GM12878 (cell line): ENCODE data around the gene CHRM4. TPM values are rescaled to one million over a fixed set of nuclear protein-coding genes. Genes with fewer than 3 reads are reported as not detected.

Source experiments
- ATAC-seq: fragments of 200-7000 bp; cut with Tn5 transposase; 3 replicates; pipeline ENCODE4 v1.9.1; 2020; ENCODE audit warnings: mild to moderate bottlenecking, moderate library complexity
- BruUV-seq: library from RNA; stranded (reverse); fragments of 400-500 nt; replicated peaks from 2 replicates; lab custom pipeline; 2021; lab: Mats Ljungman, UMichigan
- CTCF ChIA-PET: fragments of 300-600 bp; sonication (Branson Sonifier 250); formaldehyde crosslinking; extraction: SDS; loops from one replicate; lab custom pipeline; 2021; ENCODE audit warnings: inconsistent platforms; lab: Yijun Ruan, JAX
- POLR2A ChIA-PET: fragments of 350-600 bp; formaldehyde crosslinking; extraction: SDS; loops from one replicate; lab custom pipeline; 2021; ENCODE audit warnings: inconsistent platforms; lab: Charles Lee
- RAD21 ChIA-PET: fragments of 300-600 bp; sonication (Branson Sonifier 250); formaldehyde crosslinking; loops from one replicate; lab custom pipeline; 2023; ENCODE audit warnings: antibody characterized with exemption; ENCODE audit not compliant: unreplicated experiment; lab: Charles Lee
- SMC1A ChIA-PET: fragments of 300-600 bp; sonication (Branson Sonifier 250); formaldehyde crosslinking; loops from one replicate; lab custom pipeline; 2023; ENCODE audit not compliant: unreplicated experiment, uncharacterized antibody; lab: Charles Lee
- DNase-seq: peaks from one replicate; pipeline ENCODE4 v3.0.0-alpha.2; 2011; ENCODE audit warnings: low read depth, low spot score
- FAIRE-seq: peaks from 3 replicates; lab custom pipeline; 2011; peaks lifted over from hg19 to GRCh38; lab: Jason Lieb, UNC
- H2AFZ ChIP-seq: 2 replicates; pipeline ENCODE4 v1.6.0; 2011; ENCODE audit warnings: low read depth, low read length, control low read depth; ENCODE audit not compliant: control insufficient read depth
- H3K27ac ChIP-seq: 2 replicates; pipeline ENCODE4 v1.5.1; 2011; ENCODE audit warnings: control low read depth; ENCODE audit not compliant: control insufficient read depth, insufficient read depth
- H3K27me3 ChIP-seq, 2 experiments: replicated peaks in 1 of 2; 2 replicates each; pipeline versions ENCODE4 v1.6.0 to v1.6.1; 2011; ENCODE audit warnings: low read length in 1 of 2; ENCODE audit not compliant: control insufficient read depth in 2 of 2, insufficient read depth in 2 of 2
- H3K36me3 ChIP-seq, 2 experiments: 2 replicates each; pipeline ENCODE4 v1.5.1; 2011; ENCODE audit warnings: low read length in 1 of 2; ENCODE audit not compliant: control insufficient read depth in 2 of 2, insufficient read depth in 2 of 2
- H3K4me1 ChIP-seq: 2 replicates; pipeline ENCODE4 v1.6.1; 2011; ENCODE audit warnings: mild to moderate bottlenecking, low read length, moderate library complexity, mixed read lengths; ENCODE audit not compliant: control insufficient read depth, insufficient read depth
- H3K4me2 ChIP-seq: 2 replicates; pipeline ENCODE4 v1.6.0; 2011; ENCODE audit warnings: control low read depth; ENCODE audit not compliant: control insufficient read depth, insufficient read depth
- H3K4me3 ChIP-seq: fragments of 200-600 bp; sonication (generic); 2 replicates; pipeline ENCODE4 v1.5.1; 2016
- H3K79me2 ChIP-seq: 2 replicates; pipeline ENCODE4 v1.6.0; 2011; ENCODE audit warnings: low read length; ENCODE audit not compliant: control insufficient read depth, insufficient read depth
- H3K9ac ChIP-seq: 2 replicates; pipeline ENCODE4 v1.8.0; 2011; ENCODE audit warnings: low read length, control low read depth, mixed read lengths; ENCODE audit not compliant: control insufficient read depth, insufficient read depth
- H3K9me3 ChIP-seq: replicated peaks from 3 replicates; pipeline ENCODE4 v1.5.1; 2011; ENCODE audit warnings: mild to moderate bottlenecking, low read length; ENCODE audit not compliant: control insufficient read depth, insufficient read depth
- H4K20me1 ChIP-seq: 2 replicates; pipeline ENCODE4 v1.6.0; 2011; ENCODE audit not compliant: control insufficient read depth, insufficient read depth
- ESRRA ChIP-seq: IDR thresholded peaks from 2 replicates; pipeline ENCODE4 v1.6.1; 2012; ENCODE audit warnings: mild to moderate bottlenecking, low read length, improper control_type of control experiment
- MEF2A ChIP-seq: IDR thresholded peaks from 2 replicates; pipeline ENCODE4 v1.6.1; 2011; ENCODE audit warnings: low read depth, mild to moderate bottlenecking, low read length, moderate library complexity; ENCODE audit not compliant: insufficient read depth
- NFYB ChIP-seq: IDR thresholded peaks from 2 replicates; pipeline ENCODE4 v1.6.1; 2011; ENCODE audit warnings: low read depth, mild to moderate bottlenecking, low read length, improper control_type of control experiment, moderate library complexity; ENCODE audit not compliant: insufficient read depth
- RAD51 ChIP-seq: fragments of 450-650 bp; IDR thresholded peaks from 2 replicates; pipeline ENCODE4 v1.6.1; 2016; ENCODE audit warnings: moderate library complexity, mild to moderate bottlenecking, inconsistent platforms
- RCOR1 ChIP-seq: conservative IDR thresholded peaks from 2 replicates; pipeline ENCODE4 v1.6.1; 2012; ENCODE audit warnings: low read depth, low read length, improper control_type of control experiment
- SPI1 ChIP-seq: IDR thresholded peaks from 2 replicates; pipeline ENCODE4 v1.6.1; 2011; ENCODE audit warnings: low read depth, mild to moderate bottlenecking, low read length, moderate library complexity, borderline replicate concordance; ENCODE audit not compliant: insufficient read depth
- TCF3 ChIP-seq: IDR thresholded peaks from 2 replicates; pipeline ENCODE4 v1.6.1; 2012; ENCODE audit warnings: low read depth, mild to moderate bottlenecking, low read length, borderline replicate concordance; ENCODE audit not compliant: insufficient read depth
- WGBS: methylation state at CpG from one replicate; pipeline ENCODE4 v1.1.6; 2016; ENCODE audit warnings: low lambda C conversion rate; ENCODE audit not compliant: insufficient replicate concordance, insufficient coverage; ENCODE audit errors: missing lambda C conversion rate; 5-methylcytosine and 5-hydroxymethylcytosine counted together
- in situ Hi-C: fragments of 300-500 bp; cut with MboI; formaldehyde crosslinking; loops from 9 replicates; pipeline ENCODE4 v1.14.3; 2018; ENCODE audit warnings: mixed read lengths
- intact Hi-C: fragments of 100-400 bp; cut with micrococcal nuclease; formaldehyde crosslinking; loops from one replicate; pipeline ENCODE4 v1.14.2; 2022; ENCODE audit not compliant: unreplicated experiment
- polyA plus RNA-seq, 11 experiments: library from polyadenylated mRNA; depleted of rRNA in 4 of 11; unstranded in 6 of 11; stranded (reverse) in 5 of 11; fragments of >200 nt; fragmentation: Nextera tagmentation in 4 of 11; fragmentation: Illumina TruSeq in 1 of 11; extraction: Ambion mirVana in 4 of 11; extraction: Trizol in 1 of 11; gene quantifications; 1 replicate in 1 of 11; 2 replicates in 10 of 11; pipeline versions ENCODE4 v1.2.1 to v1.2.3, GENCODE V29; 2011 to 2016; ENCODE audit warnings: inconsistent platforms in 2 of 11, missing spikeins in 2 of 11, low read depth in 1 of 11
- total RNA-seq, 4 experiments: library from RNA; depleted of rRNA in 3 of 4; stranded (reverse); fragments of >200 nt in 3 of 4; fragmentation: Illumina TruSeq in 1 of 4; extraction: Trizol in 1 of 4; gene quantifications; 2 replicates each; pipeline versions ENCODE4 v1.2.1 to v1.2.3, GENCODE V29; 2013 to 2021
- TF ChIP-seq, protein P1 (sequence below): fragments of 450-650 bp; formaldehyde crosslinking; IDR thresholded peaks from 2 replicates; pipeline ENCODE4 v1.5.0; 2022; ENCODE audit warnings: mild to moderate bottlenecking, missing genetic modification characterization
- TF ChIP-seq, protein P2 (sequence below): fragments of 150-350 bp; IDR thresholded peaks from 2 replicates; pipeline ENCODE4 v1.6.1; 2014; ENCODE audit warnings: mild to moderate bottlenecking, low read depth, low read length
- TF ChIP-seq, protein P3 (sequence below): fragments of 450-650 bp; formaldehyde crosslinking; IDR thresholded peaks from 2 replicates; pipeline ENCODE4 v1.4.0; 2020; ENCODE audit warnings: mild to moderate bottlenecking, moderate library complexity
- TF ChIP-seq, protein P4 (sequence below): fragments of 450-650 bp; IDR thresholded peaks from 2 replicates; pipeline ENCODE4 v1.6.1; 2014; ENCODE audit warnings: mild to moderate bottlenecking

CHRM4 gene
- total and polyA plus RNA-seq, 10 of the 15 experiments (the other 5 are each of a cell fraction or from before 2014, with no cell fraction given), result 0.12 to 0.23 (median 0.13) TPM; not detected in 7

DNA sequence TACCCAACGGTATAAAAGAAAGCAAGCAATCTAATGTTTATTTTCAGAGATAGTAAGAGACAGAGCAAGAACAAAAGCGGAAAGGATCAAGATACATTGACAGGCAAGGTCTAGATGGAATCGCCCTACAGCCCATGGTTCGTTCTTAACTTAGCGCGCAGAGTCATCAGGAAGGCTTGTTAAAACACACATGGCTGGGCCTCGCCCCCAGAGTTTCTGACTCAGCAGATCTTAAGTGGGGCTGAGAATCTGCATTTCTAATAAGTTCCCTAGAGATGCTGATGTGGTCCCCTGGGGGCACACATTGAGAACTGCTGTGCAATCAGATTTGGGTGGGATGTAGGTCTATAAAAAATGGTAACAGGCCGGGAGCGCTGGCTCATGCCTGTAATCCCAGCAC, 35.8 kb upstream of the CHRM4 start:
- RAD21 ChIA-PET, result no interaction called here
- in situ Hi-C loops, result no loop called here
- Histone ChIP-seq H3K27ac (no peak overlapping the region), H3K36me3 (peaks cover 3 to 7% of the 10 kb centered on the region in 2 experiments; a peak in 3 of 4 replicates), H3K27me3 (no peaks in the 10 kb centered on the region), H3K79me2 (no peaks in the 10 kb centered on the region), H3K4me1 (no peaks in the 10 kb centered on the region), H4K20me1 (no peaks in the 10 kb centered on the region), H3K4me2 (no peak overlapping the region), H3K9ac (no peak overlapping the region), H3K9me3 (no peaks in the 10 kb centered on the region), H3K4me3 (no peak overlapping the region), H2AFZ (no peak overlapping the region)
- no peak for TF ChIP-seq MEF2A
- no peak for TF ChIP-seq ESRRA
- TF ChIP-seq, protein P1, sequence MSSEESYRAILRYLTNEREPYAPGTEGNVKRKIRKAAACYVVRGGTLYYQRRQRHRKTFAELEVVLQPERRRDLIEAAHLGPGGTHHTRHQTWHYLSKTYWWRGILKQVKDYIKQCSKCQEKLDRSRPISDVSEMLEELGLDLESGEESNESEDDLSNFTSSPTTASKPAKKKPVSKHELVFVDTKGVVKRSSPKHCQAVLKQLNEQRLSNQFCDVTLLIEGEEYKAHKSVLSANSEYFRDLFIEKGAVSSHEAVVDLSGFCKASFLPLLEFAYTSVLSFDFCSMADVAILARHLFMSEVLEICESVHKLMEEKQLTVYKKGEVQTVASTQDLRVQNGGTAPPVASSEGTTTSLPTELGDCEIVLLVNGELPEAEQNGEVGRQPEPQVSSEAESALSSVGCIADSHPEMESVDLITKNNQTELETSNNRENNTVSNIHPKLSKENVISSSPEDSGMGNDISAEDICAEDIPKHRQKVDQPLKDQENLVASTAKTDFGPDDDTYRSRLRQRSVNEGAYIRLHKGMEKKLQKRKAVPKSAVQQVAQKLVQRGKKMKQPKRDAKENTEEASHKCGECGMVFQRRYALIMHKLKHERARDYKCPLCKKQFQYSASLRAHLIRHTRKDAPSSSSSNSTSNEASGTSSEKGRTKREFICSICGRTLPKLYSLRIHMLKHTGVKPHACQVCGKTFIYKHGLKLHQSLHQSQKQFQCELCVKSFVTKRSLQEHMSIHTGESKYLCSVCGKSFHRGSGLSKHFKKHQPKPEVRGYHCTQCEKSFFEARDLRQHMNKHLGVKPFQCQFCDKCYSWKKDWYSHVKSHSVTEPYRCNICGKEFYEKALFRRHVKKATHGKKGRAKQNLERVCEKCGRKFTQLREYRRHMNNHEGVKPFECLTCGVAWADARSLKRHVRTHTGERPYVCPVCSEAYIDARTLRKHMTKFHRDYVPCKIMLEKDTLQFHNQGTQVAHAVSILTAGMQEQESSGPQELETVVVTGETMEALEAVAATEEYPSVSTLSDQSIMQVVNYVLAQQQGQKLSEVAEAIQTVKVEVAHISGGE, result no peak
- TF ChIP-seq, protein P2, sequence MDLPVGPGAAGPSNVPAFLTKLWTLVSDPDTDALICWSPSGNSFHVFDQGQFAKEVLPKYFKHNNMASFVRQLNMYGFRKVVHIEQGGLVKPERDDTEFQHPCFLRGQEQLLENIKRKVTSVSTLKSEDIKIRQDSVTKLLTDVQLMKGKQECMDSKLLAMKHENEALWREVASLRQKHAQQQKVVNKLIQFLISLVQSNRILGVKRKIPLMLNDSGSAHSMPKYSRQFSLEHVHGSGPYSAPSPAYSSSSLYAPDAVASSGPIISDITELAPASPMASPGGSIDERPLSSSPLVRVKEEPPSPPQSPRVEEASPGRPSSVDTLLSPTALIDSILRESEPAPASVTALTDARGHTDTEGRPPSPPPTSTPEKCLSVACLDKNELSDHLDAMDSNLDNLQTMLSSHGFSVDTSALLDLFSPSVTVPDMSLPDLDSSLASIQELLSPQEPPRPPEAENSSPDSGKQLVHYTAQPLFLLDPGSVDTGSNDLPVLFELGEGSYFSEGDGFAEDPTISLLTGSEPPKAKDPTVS, result no peak
- no peak for TF ChIP-seq SPI1
- no peak for TF ChIP-seq TCF3
- TF ChIP-seq, protein P3, sequence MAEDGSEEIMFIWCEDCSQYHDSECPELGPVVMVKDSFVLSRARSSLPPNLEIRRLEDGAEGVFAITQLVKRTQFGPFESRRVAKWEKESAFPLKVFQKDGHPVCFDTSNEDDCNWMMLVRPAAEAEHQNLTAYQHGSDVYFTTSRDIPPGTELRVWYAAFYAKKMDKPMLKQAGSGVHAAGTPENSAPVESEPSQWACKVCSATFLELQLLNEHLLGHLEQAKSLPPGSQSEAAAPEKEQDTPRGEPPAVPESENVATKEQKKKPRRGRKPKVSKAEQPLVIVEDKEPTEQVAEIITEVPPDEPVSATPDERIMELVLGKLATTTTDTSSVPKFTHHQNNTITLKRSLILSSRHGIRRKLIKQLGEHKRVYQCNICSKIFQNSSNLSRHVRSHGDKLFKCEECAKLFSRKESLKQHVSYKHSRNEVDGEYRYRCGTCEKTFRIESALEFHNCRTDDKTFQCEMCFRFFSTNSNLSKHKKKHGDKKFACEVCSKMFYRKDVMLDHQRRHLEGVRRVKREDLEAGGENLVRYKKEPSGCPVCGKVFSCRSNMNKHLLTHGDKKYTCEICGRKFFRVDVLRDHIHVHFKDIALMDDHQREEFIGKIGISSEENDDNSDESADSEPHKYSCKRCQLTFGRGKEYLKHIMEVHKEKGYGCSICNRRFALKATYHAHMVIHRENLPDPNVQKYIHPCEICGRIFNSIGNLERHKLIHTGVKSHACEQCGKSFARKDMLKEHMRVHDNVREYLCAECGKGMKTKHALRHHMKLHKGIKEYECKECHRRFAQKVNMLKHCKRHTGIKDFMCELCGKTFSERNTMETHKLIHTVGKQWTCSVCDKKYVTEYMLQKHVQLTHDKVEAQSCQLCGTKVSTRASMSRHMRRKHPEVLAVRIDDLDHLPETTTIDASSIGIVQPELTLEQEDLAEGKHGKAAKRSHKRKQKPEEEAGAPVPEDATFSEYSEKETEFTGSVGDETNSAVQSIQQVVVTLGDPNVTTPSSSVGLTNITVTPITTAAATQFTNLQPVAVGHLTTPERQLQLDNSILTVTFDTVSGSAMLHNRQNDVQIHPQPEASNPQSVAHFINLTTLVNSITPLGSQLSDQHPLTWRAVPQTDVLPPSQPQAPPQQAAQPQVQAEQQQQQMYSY (CRISPR knock-in tag), result no peak
- no peak for TF ChIP-seq RCOR1
- no peak for TF ChIP-seq NFYB
- TF ChIP-seq, protein P4, sequence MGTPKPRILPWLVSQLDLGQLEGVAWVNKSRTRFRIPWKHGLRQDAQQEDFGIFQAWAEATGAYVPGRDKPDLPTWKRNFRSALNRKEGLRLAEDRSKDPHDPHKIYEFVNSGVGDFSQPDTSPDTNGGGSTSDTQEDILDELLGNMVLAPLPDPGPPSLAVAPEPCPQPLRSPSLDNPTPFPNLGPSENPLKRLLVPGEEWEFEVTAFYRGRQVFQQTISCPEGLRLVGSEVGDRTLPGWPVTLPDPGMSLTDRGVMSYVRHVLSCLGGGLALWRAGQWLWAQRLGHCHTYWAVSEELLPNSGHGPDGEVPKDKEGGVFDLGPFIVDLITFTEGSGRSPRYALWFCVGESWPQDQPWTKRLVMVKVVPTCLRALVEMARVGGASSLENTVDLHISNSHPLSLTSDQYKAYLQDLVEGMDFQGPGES, result no peak
- TF ChIP-seq RAD51, result no peak
- ATAC-seq, result no peak
- no peak for DNase-seq
- SMC1A ChIA-PET, result no interaction called here
- WGBS, result 90% methylated on average over 9 of the region's 9 CpGs
- intact Hi-C loops, result no loop called here
- BruUV-seq, result no TSS peak
- no peak for FAIRE-seq
- POLR2A ChIA-PET, result no interaction called here
- CTCF ChIA-PET, result interaction anchor here (0.6 kb wide), 1 partner anchor 95 kb away, joined by 7 read pairs; no protein-coding TSS in a partner anchor
